Stomach smooth muscle (tissue), 2 donors: ENCODE results near the gene EPB41.
"Not testable (repeated sequence)": the region's sequence is repeated elsewhere in the genome, so short reads cannot be mapped to it uniquely, and the experiment has no call there.

ENCODE experiments used
- H3K27ac ChIP-seq: one replicate; pipeline ENCODE4 v1.7.0; 2013; ENCODE audit warnings: mild to moderate bottlenecking, low read length, inconsistent platforms
- H3K27me3 ChIP-seq, 2 donors: one replicate each; pipeline ENCODE4 v1.7.0; 2013; ENCODE audit warnings: low read length in 2 of 2; ENCODE audit not compliant: insufficient read depth in 2 of 2, control insufficient read depth in 1 of 2
- H3K36me3 ChIP-seq, 2 donors: one replicate each; pipeline ENCODE4 v1.7.0; 2013; ENCODE audit warnings: low read length in 2 of 2; ENCODE audit not compliant: control insufficient read depth in 2 of 2, insufficient read depth in 2 of 2
- H3K4me1 ChIP-seq: one replicate; pipeline ENCODE4 v1.7.0; 2013; ENCODE audit warnings: low read length; ENCODE audit not compliant: control insufficient read depth, insufficient read depth
- H3K4me3 ChIP-seq, 2 donors: one replicate each; pipeline ENCODE4 v1.7.0; 2013; ENCODE audit warnings: low read length in 2 of 2
- H3K9ac ChIP-seq, 2 donors: one replicate each; pipeline ENCODE4 v1.7.0; 2013; ENCODE audit warnings: low read length in 2 of 2, mild to moderate bottlenecking in 1 of 2
- H3K9me3 ChIP-seq, 2 donors: one replicate each; pipeline ENCODE4 v1.7.0; 2013; ENCODE audit warnings: low read length in 2 of 2; ENCODE audit not compliant: control insufficient read depth in 2 of 2
- donor health status: healthy.
- donor health status: Pancreatic carcinoma.

The EPB41 gene

GRCh38 chr1:29123053-29123886 lies 208.9 kb downstream of the EPB41 start:
- H3K4me1 ChIP-seq, result peaks cover 27% of the 10 kb centered on the region
- H3K27ac ChIP-seq, result peak overlapping the region; percentile 80
- no peaks in the 10 kb centered on the region for H3K27me3 ChIP-seq
- H3K9me3 ChIP-seq, result no peaks in the 10 kb centered on the region
- peak overlapping the region; percentile 51 to 73 for H3K9ac ChIP-seq
- H3K36me3 ChIP-seq, result no peaks in the 10 kb centered on the region
- H3K4me3 ChIP-seq, result peak overlapping the region; percentile 57 to 82

GRCh38 chr1:29123887-29124365 lies 209.6 kb downstream of the EPB41 start, which contains the start of gene TMEM200B:
Gene TMEM200B, minus strand, starts transcription at chr1:29123903. Its CDS starts 2,075 bp downstream, at chr1:29121828.
- peak within 1 kb of the TSS; percentile 58 to 82 for H3K4me3 ChIP-seq
- H3K36me3 ChIP-seq, result no peaks in the 10 kb centered on the region
- H3K27me3 ChIP-seq, result no peaks in the 10 kb centered on the region
- H3K27ac ChIP-seq, result peak within 1 kb of the TSS; percentile 93
- peaks cover 27% of the 10 kb centered on the region for H3K4me1 ChIP-seq
- H3K9me3 ChIP-seq, result no peaks in the 10 kb centered on the region
- H3K9ac ChIP-seq, result peak within 1 kb of the TSS; percentile 80 to 90

- Histone ChIP-seq H3K9ac (peak overlapping the region; percentile 80 to 90), H3K9me3 (no peaks in the 10 kb centered on the region), H3K27me3 (no peaks in the 10 kb centered on the region), H3K4me1 (peaks cover 27% of the 10 kb centered on the region), H3K27ac (peak overlapping the region; percentile 93), H3K4me3 (peak overlapping the region; percentile 58 to 82), H3K36me3 (no peaks in the 10 kb centered on the region)
These were observed 210.2 kb downstream of the EPB41 start for GRCh38 chr1:29124366-29125236.

GRCh38 chr1:29125237-29125641 lies 210.9 kb downstream of the EPB41 start:
- H3K36me3 ChIP-seq, result no peaks in the 10 kb centered on the region
- H3K27me3 ChIP-seq, result no peaks in the 10 kb centered on the region
- H3K27ac ChIP-seq, result peak overlapping the region; percentile 93
- no peaks in the 10 kb centered on the region for H3K9me3 ChIP-seq
- H3K4me3 ChIP-seq, result peak overlapping the region; percentile 58 to 82
- peaks cover 27% of the 10 kb centered on the region for H3K4me1 ChIP-seq
- H3K9ac ChIP-seq, result peak overlapping the region; percentile 80 to 90

- Histone ChIP-seq H3K9me3 (no peaks in the 10 kb centered on the region), H3K27me3 (no peaks in the 10 kb centered on the region), H3K4me1 (peaks cover 27% of the 10 kb centered on the region), H3K4me3 (peak overlapping the region in 1 of 2 donors; percentile 82), H3K9ac (peak overlapping the region in 1 of 2 donors; percentile 90), H3K27ac (peak overlapping the region; percentile 93), H3K36me3 (no peaks in the 10 kb centered on the region)
These were observed 211.4 kb downstream of the EPB41 start for GRCh38 chr1:29125788-29126187.

GRCh38 chr1:29126198-29126597 lies 211.8 kb downstream of the EPB41 start:
- H3K27ac ChIP-seq, result no peak overlapping the region
- H3K9me3 ChIP-seq, result no peaks in the 10 kb centered on the region
- no peak overlapping the region for H3K9ac ChIP-seq
- H3K4me1 ChIP-seq, result peaks cover 23% of the 10 kb centered on the region
- no peaks in the 10 kb centered on the region for H3K27me3 ChIP-seq
- no peak overlapping the region for H3K4me3 ChIP-seq
- H3K36me3 ChIP-seq, result no peaks in the 10 kb centered on the region

- H3K4me1 ChIP-seq, result peaks cover 7% of the 10 kb centered on the region
- no peak overlapping the region for H3K4me3 ChIP-seq
- no peaks in the 10 kb centered on the region for H3K9me3 ChIP-seq
- H3K9ac ChIP-seq, result no peak overlapping the region
- H3K27me3 ChIP-seq, result peaks cover 0 to 1% of the 10 kb centered on the region in 2 donors
- no peaks in the 10 kb centered on the region for H3K36me3 ChIP-seq
- no peak overlapping the region for H3K27ac ChIP-seq
These were observed 214.4 kb downstream of the EPB41 start for GRCh38 chr1:29128739-29129138.

- H3K27ac ChIP-seq, result no peak overlapping the region
- no peaks in the 10 kb centered on the region for H3K9me3 ChIP-seq
- H3K9ac ChIP-seq, result no peak overlapping the region
- H3K27me3 ChIP-seq, result peaks cover 0 to 5% of the 10 kb centered on the region in 2 donors
- peaks cover 7% of the 10 kb centered on the region for H3K4me1 ChIP-seq
- no peak overlapping the region for H3K4me3 ChIP-seq
- no peaks in the 10 kb centered on the region for H3K36me3 ChIP-seq
These were observed 215.5 kb downstream of the EPB41 start for GRCh38 chr1:29129916-29130315.

GRCh38 chr1:29131056-29131455 lies 216.7 kb downstream of the EPB41 start:
- not testable (repeated sequence) for H3K9ac ChIP-seq, H3K4me3 ChIP-seq, H3K36me3 ChIP-seq, H3K4me1 ChIP-seq, H3K27ac ChIP-seq, H3K9me3 ChIP-seq, H3K27me3 ChIP-seq

- H3K27ac ChIP-seq, result no peak overlapping the region
- H3K4me1 ChIP-seq, result no peaks in the 10 kb centered on the region
- no peaks in the 10 kb centered on the region for H3K9me3 ChIP-seq
- H3K36me3 ChIP-seq, result no peaks in the 10 kb centered on the region
- H3K4me3 ChIP-seq, result peak overlapping the region in 1 of 2 donors; percentile 15
- H3K27me3 ChIP-seq, result peaks cover 0 to 5% of the 10 kb centered on the region in 2 donors
- H3K9ac ChIP-seq, result no peak overlapping the region
These were observed 219.7 kb downstream of the EPB41 start for GRCh38 chr1:29133861-29134694.
